ENCODE results near the gene DIRAS3.
"Not testable (repeated sequence)": the region's sequence is repeated elsewhere in the genome, so short reads cannot be mapped to it uniquely, and the experiment has no call there.

Gene DIRAS3

GRCh38 chr1:68028566-68028965, 21.9 kb downstream of the DIRAS3 start:
- FAIRE-seq = no peak
- no peak for DNase-seq (ENCODE audit: insufficient read length, low spot score)

DNA sequence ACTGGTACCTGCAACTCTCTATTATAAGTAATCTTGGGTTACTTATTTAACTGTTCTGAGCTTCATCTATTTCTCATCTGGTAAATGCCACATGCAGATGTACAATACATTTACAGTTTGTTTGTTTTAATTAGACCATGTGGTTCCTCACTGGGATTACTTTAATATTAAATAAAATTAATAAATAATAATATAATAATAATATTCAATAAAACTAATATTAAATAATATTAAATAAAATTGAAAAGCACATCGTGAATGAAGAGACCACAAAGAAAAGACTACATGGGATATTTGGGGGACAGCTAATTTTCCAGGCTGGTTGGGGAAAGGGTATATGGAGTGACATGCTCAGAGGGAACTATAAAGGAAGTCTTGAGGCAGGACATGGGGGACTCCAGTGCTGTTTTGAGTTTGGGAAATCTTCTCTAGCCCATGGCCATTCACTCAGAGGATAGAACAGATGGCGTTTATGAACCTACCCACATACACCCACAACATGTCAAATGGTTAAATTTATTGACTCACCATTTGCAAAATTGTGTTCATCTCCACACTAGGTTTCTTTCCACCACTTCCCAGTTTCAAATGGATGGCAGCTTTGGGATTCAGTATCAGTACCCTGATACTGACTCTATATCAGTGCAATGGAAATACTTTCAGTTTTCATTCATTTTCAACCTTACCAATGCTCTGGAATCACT, 25.6 kb downstream of the DIRAS3 start:
- FAIRE-seq = no peak

DNA sequence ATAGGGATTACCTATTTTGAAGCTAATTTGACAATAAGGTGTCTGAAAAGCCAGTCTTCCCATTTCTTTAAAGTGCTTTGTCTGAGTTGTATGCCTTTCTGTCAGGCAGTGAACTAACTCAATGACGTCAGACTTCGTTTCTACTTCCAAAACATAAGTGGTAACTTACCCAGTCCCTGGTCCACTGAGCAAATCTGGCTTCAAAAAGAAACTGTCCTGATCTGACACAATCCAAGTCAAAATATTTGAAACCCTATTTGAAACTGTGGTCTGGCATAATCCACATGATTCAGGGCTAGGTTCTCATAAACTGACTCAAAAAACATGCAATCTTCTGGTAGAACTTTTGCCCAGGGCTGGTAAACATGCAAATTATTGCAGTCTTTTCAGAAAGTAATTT, 34.0 kb downstream of the DIRAS3 start:
- FAIRE-seq (no peak), DNase-seq (ENCODE audit: insufficient read length, low spot score) (no peak)

More for the DNA sequence above, 25.6 kb downstream of the DIRAS3 start:
- no peak for DNase-seq (ENCODE audit: insufficient read length, low spot score)

- no peak for FAIRE-seq
These were observed 34.5 kb downstream of the DIRAS3 start for GRCh38 chr1:68015971-68016370.

GRCh38 chr1:68015369-68015768, 35.1 kb downstream of the DIRAS3 start:
- FAIRE-seq (no peak), DNase-seq (ENCODE audit: insufficient read length, low spot score) (no peak)

More at GRCh38 chr1:68015971-68016370, 34.5 kb downstream of the DIRAS3 start:
- DNase-seq (ENCODE audit: insufficient read length, low spot score) = no peak

- FAIRE-seq = no peak
- no peak for DNase-seq (ENCODE audit: insufficient read length, low spot score)
These were observed 37.1 kb downstream of the DIRAS3 start for GRCh38 chr1:68013351-68013750.

DNA sequence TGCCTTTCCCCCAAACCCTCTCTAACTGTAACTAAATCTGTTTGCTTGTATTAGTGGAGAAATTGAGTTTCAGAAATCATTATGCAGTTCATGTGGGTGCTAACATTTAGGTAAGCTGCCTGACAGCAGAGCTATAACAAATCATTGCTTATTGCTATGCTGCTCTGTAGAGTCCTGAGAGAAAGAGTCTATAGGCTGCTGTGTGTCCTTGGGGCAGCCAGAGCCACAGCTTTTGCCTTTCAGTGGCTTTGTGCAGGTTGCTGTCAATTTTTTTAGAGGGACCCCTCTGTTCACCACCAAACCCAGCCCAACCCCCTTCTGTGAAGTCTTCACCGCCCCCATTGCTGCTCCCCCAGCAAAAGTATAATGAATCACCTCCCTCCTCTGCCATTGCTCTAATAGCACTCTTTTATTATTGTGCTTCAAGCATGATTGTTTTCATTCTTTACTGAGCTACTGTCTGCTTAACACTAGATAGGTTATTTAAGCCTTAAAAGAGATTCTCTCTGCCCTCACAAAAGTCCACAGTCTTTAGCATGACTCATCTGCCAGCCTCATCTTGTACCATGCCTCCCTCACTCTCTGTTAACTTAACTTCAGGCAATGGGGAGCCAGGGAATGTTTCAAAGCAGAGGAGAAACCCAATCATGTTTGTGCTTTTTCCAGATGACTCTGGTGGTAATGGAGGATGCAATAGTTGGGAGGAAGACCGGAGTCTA, 38.6 kb downstream of the DIRAS3 start:
- FAIRE-seq (no peak), DNase-seq (ENCODE audit: insufficient read length, low spot score) (no peak)

- DNase-seq (ENCODE audit: insufficient read length, low spot score) = no peak
These were observed 39.9 kb downstream of the DIRAS3 start for GRCh38 chr1:68010543-68010942.

GRCh38 chr1:68010090-68010489, 40.3 kb downstream of the DIRAS3 start:
- FAIRE-seq = no peak
- no peak for DNase-seq (ENCODE audit: insufficient read length, low spot score)

More at GRCh38 chr1:68010543-68010942, 39.9 kb downstream of the DIRAS3 start:
- no peak for FAIRE-seq

- DNase-seq (ENCODE audit: insufficient read length, low spot score); FAIRE-seq: not testable (repeated sequence)
These were observed 46.8 kb downstream of the DIRAS3 start for GRCh38 chr1:68003626-68004025.

- DNase-seq (ENCODE audit: insufficient read length, low spot score) (no peak), FAIRE-seq (no peak)
These were observed 50.2 kb downstream of the DIRAS3 start for GRCh38 chr1:68000191-68000590.

DNA sequence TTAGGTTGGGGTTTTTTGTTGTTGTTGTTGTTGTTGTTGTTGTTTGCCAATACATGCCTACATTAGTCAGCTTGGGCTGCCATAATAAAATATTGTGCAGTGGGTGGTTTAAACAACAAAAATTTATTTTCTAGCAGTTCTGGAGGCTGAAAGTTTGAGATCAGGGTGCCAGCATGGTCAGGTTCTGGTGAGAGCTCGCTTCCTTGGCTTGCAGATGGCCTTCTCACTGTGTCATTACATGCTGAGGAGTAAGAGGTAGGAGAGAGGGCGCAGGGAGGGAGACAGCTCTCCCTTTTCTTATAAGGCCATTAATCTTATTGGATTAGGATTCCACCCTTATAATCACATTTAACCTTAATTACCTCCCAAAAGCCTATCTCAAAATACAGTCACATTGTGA, 52.7 kb downstream of the DIRAS3 start:
- DNase-seq (ENCODE audit: insufficient read length, low spot score) (no peak), FAIRE-seq (no peak)

Data from GM19239 (cell line).